Suppressor macrophage treated with lipopolysaccharide for 4 hours (primary cell): ENCODE data around the gene GLT6D1.
"Not testable (repeated sequence)": the region's sequence is repeated elsewhere in the genome, so short reads cannot be mapped to it uniquely, and the experiment has no call there.

ENCODE experiments used
- DNase-seq: peaks from one replicate; pipeline ENCODE4 v3.0.0-alpha.2; 2020

Gene GLT6D1

DNA sequence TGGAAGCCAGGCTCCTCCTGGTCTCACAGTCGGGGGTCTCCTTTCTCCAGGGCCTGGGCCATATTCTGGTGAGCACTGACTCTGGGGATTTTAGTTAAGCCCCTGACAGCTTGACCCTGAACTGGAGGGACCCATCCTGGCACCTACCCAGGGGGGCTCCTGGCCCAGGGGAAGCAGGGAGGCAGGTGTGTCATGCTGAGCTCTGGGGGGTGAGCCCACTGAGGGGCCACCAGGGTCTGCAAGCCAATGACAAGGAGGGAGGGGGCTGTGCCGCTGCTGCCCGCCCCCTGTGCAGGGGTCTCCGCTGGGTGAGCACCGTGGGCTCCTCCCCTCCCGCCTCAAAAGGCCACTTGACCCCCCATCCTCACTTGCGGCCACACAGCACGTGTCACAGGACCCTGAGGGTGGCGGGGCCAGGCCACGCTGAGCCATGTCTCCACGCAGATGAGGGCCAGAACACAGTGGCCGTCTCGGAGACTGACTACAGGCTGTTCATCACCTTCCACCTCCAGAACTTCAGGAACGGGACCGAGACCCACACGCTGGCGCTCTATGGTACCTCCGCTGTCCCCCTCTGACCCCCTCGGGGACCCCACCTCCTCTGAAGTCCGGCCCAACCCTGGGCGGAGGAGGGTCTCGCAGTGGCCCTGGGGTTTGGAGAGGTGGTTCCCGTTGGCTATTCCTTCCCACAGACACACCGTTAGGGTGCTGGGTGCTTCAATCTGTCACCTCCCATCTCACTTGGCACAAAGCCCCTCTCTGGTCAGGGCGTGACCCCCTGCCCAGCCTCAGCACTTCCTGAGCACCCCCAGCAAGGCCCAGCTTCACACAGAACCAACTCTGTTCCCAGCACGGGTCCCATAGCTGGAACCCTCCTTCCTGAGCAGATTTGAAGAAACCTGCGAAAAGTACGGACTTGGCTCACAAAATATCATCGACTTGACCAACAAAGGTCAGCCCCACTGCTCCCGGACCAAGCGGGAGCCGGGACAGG is 25.8 kb upstream of the GLT6D1 start:
- no peak for DNase-seq

GRCh38 chr9:135664266-135664665 is 24.9 kb upstream of the GLT6D1 start:
- no peak for DNase-seq

DNA sequence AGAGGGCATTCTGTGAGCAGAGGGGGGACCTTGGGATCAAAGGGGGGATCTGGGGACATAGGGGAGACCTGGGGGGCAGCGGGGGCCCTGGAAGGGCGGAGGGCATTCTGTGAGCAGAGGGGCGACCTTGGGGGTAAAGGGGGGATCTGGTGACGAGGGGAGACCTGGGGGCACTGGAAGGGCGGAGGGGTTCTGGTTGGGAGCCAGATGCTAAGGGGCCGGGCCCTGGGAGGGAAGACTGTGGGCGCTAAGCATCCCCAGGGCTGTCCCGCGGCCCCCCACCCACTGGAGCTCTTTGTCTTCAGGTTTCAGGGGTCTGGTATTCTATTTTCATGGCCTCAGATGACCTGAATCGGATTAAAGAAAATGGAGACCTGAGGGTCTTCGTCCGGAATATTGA is 24.5 kb upstream of the GLT6D1 start:
- no peak for DNase-seq

DNA sequence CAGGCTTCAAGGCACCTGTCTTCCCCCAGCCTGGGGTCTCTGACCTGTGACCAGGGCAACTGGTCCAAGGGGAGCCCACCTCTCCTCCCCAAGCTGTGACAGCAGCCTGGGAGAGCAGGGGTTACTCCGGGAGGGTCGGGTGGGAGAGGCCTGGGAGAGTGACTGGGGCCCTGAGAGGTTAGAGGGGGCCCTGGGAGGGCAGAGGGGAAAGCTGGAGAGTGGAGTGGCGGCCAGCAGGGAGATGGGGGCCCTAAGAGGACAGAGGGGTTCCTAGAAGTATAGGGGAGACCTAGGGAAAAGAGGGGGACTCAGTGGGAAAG is 24.1 kb upstream of the GLT6D1 start:
- DNase-seq, result no peak

- no peak for DNase-seq
Observed at GRCh38 chr9:135662758-135663450, 23.6 kb upstream of the GLT6D1 start, which contains the start of gene LCN9. LCN9 (plus strand) TSS chr9:135663309; CDS start chr9:135663322, 13 bp downstream.

- no peak for DNase-seq
Observed at GRCh38 chr9:135661816-135662560, 22.6 kb upstream of the GLT6D1 start.

DNA sequence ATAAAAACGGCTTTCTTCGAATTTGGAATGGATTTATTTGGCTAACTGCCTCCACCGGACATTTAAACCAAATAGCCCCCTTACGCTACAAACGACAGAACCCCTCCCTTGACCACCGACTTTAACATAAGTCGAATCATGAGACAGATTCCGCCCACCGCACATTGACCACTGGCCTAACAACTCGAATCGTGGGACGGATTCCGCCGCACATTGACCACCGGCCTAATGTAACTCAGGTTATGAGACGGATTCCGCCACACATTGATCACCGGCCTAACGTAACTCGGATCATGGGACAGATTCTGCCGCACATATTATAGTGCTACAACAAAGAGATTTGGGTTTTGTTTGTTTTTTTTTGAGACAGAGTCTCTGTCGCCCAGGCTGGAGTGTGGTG is 21.1 kb upstream of the GLT6D1 start:
- no peak for DNase-seq

DNA sequence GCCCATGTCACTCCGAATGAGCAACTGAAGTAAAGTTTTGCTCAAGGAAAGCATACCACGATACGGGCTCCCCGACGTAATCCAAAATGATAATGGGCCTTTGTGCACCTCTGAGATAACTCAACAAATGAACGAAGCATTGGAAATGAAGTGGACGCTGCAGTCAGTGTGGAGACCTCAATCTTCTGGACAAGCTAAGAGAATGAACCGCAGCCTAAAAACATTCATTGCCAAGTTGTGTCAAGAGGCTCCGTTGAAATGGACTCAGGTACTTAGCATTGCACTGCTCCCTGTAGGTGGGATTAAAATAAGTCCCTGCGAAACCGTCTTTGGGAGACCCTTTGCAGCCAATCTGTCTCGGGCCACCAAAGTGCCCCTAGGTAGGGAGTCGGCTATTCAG is 19.9 kb upstream of the GLT6D1 start:
- DNase-seq, result no peak

GRCh38 chr9:135657416-135657815 is 18.1 kb upstream of the GLT6D1 start:
- DNase-seq, result no peak

DNA sequence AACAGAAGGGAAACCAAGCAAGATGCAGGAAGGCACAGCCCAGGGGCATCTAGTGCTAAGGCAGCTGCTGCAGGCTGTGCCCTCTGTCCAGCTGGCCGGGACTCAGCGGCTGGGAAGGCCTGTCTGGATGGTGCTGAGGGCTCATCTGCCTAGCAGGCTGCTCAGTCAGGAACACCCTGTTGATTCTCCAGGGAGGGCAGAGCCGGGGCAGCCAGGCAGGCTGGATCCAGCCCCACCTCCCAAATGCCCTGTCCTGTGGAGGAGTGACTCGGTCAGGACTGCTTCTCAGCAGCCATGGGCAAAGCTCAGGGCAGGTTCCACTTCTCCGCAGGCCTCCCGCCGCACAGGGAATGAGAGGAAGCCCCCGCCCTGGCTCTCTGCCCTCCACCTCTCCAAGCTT is 16.0 kb upstream of the GLT6D1 start:
- DNase-seq, result no peak

GRCh38 chr9:135650408-135650807 is 11.1 kb upstream of the GLT6D1 start:
- no peak for DNase-seq

DNA sequence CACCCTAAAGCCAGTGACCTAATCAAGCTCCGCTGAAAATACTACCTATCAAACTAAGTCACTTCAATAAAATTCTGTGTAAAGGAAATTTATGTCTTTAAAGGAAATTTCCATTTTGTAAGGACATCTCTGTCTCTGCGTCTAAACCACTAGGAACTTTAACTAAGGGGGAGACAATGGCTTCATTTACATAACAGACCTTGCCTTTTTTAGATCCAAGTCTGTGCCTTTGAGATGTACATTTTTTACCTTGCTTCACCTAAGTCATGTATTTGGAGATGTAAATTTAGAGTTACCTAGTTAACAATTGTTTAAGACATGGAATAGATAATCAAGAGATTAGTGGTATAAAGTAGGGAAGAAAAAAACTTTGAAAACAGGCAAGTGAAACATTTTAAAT is 10.2 kb upstream of the GLT6D1 start:
- DNase-seq, result no peak

GRCh38 chr9:135648494-135649410 is 9.4 kb upstream of the GLT6D1 start:
- DNase-seq, result no peak

GRCh38 chr9:135647884-135648283 is 8.5 kb upstream of the GLT6D1 start:
- no peak for DNase-seq

GRCh38 chr9:135644631-135645218 is 5.4 kb upstream of the GLT6D1 start:
- no peak for DNase-seq

GRCh38 chr9:135641745-135642144 is 2.4 kb upstream of the GLT6D1 start:
- DNase-seq, result no peak

GRCh38 chr9:135641047-135641446 is 1.7 kb upstream of the GLT6D1 start:
- DNase-seq, result no peak

GRCh38 chr9:135636930-135637530 is 2.3 kb downstream of the GLT6D1 start:
- DNase-seq, result not testable (repeated sequence)

DNA sequence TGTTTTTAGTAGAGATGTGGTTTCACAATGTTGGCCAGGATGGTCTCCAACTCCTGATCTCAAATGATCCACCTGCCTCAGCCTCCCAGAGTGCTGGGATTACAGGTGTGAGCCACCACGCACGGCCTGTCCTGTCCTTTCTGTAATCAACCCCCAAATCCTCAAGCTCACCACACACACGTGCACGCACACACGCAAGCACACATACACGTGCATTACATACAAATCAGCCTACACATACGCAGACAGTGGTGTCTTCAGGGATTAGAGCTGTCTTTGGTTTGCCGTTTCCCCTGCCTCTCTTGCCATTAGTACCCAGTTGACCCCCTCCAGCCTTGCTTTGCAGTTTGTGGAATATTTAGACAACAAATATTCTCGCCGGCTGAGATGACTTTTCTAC is 6.5 kb downstream of the GLT6D1 start:
- DNase-seq, result no peak

GRCh38 chr9:135624282-135624681 is 15.1 kb downstream of the GLT6D1 start:
- no peak for DNase-seq

GRCh38 chr9:135622415-135623020 is 16.8 kb downstream of the GLT6D1 start:
- no peak for DNase-seq
